ENCODE data around the gene DDX28. TPM values are rescaled to one million over a fixed set of nuclear protein-coding genes. Genes with fewer than 3 reads are reported as not detected.

DDX28 gene
- total and polyA plus RNA-seq, 10 of the 15 experiments (the other 5 are each of a cell fraction or from before 2014, with no cell fraction given) = 3.6 to 40.4 (median 20.0) TPM

DNA sequence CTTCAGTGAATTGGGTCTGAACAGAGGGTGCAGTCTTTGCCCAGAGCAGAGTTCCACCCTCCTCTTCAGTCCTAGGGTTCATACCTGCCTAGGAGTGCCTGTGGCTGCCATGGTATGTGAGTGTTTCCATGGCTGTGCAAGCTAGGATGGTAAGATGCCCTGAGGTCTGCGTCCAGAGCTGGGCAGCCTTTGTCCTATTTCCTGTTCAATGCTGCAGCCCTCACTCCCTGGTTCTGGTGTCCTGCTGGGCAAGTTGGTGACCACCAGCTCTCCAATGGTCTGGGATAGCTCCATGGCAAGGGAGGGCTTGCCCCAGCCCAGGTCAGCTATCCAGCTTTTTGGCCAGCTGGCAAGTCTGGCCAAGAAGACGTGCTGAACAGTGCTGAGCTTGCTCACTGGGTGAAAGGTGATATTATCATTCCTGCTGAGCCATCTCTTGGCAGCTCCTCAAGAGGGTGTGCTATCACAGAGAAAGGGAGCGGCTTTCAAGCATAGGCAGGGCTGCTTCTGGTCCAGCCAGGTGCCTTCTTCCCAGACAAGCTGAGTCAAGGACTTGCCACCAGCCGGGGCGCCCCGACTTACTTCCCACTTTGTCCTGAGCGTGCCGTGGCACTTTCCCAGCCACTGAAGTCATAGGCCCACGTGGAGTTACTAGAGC lies 49.1 kb upstream of the DDX28 start (continued):
- TF ChIP-seq HSF1 (IDR thresholded peaks at IDR 0.05; ENCODE audit: low read depth, low read length) = no peak

DNA sequence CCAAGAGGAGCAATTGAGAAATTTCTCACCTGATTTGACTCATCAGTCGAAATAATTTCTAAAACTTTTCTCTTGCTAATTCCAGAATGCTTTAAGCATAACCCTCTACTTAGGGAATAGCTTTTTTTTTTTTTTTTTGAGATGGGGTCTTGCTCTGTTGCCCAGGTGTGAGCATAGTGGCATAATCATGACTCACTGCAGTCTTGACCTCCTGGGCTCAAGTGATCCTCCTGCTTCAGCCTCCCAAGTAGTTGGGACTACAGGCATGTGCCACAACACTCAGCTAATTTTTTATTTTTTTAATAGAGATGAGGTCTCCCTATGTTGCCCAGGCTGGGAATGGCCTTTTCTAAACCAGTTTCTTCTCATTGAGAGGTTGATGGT lies 48.5 kb upstream of the DDX28 start:
- ChIA-PET RAD21 (ENCODE audit: unreplicated experiment) (interaction anchor here (0.9 to 9.8 kb wide), 9 partner anchors 10 to 257 kb away, joined by 3 to 105 read pairs (median 5); partner anchors contain the start of gene NFATC3), SMC1A (ENCODE audit: uncharacterized antibody, unreplicated experiment) (interaction anchor here (0.7 to 3.7 kb wide), 17 partner anchors 9 to 265 kb away, joined by 3 to 25 read pairs (median 4); partner anchors contain the start of genes NFATC3, RANBP10 and TSNAXIP1), POLR2A (interaction anchor here (0.6 to 8.8 kb wide), 4 partner anchors 10 to 157 kb away, joined by 3 to 135 read pairs (median 4); partner anchors contain the start of gene NFATC3), CTCF (interaction anchor here (0.8 to 8.2 kb wide), 17 partner anchors 8 to 399 kb away, joined by 3 to 109 read pairs (median 4); partner anchors contain the start of gene NFATC3)
- Histone ChIP-seq H3K4me3 (no peak overlapping the region), H3K4me1 (ENCODE audit: control insufficient read depth, insufficient read depth, low read length) (peaks cover 43% of the 10 kb centered on the region), H3K79me2 (ENCODE audit: control insufficient read depth, insufficient read depth, low read length) (no peaks in the 10 kb centered on the region), H2AFZ (ENCODE audit: control insufficient read depth, low read depth, low read length) (no peak overlapping the region), H3K9me3 (replicated peaks; ENCODE audit: control insufficient read depth, insufficient read depth, low read length) (no peaks in the 10 kb centered on the region), H3K9ac (ENCODE audit: control insufficient read depth, insufficient read depth, low read length) (no peak overlapping the region), H4K20me1 (ENCODE audit: control insufficient read depth, insufficient read depth) (no peaks in the 10 kb centered on the region), H3K27ac (ENCODE audit: control insufficient read depth, insufficient read depth) (no peak overlapping the region), H3K27me3 (replicated peaks in 1 of 2; ENCODE audit: control insufficient read depth in 2 of 2, insufficient read depth in 2 of 2, low read length in 1 of 2) (no peaks in the 10 kb centered on the region), H3K36me3 (ENCODE audit: control insufficient read depth in 2 of 2, insufficient read depth in 2 of 2, low read length in 1 of 2) (peaks cover 31 to 36% of the 10 kb centered on the region in 2 experiments; a peak in 3 of 4 replicates), H3K4me2 (ENCODE audit: control insufficient read depth, insufficient read depth) (no peak overlapping the region)
- DNase-seq (ENCODE audit: low read depth, low spot score) (no peak), ATAC-seq (no peak), FAIRE-seq (no peak)
- in situ Hi-C loops (cut with MboI) = no loop called here
- WGBS (ENCODE audit: insufficient coverage, insufficient replicate concordance, low lambda C conversion rate, missing lambda C conversion rate) = 0% methylated on average over 1 of the region's 1 CpG
- no TSS peak for BruUV-seq (replicated peaks)
- intact Hi-C loops (cut with micrococcal nuclease; ENCODE audit: unreplicated experiment) = no loop called here
- TF ChIP-seq STAT1 (conservative IDR thresholded peaks at IDR 0.05) = no peak
- TF ChIP-seq, protein P1, sequence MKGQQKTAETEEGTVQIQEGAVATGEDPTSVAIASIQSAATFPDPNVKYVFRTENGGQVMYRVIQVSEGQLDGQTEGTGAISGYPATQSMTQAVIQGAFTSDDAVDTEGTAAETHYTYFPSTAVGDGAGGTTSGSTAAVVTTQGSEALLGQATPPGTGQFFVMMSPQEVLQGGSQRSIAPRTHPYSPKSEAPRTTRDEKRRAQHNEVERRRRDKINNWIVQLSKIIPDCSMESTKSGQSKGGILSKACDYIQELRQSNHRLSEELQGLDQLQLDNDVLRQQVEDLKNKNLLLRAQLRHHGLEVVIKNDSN (IDR thresholded peaks at IDR 0.05; ENCODE audit: borderline replicate concordance, extremely low read length, insufficient read depth, low read depth, low read length) = no peak
- TF ChIP-seq SIX5 (IDR thresholded peaks at IDR 0.05; ENCODE audit: low read depth, low read length, severe bottlenecking) = no peak
- no peak for TF ChIP-seq HSF1 (IDR thresholded peaks at IDR 0.05; ENCODE audit: low read depth, low read length)
- no peak for TF ChIP-seq MEF2B (IDR thresholded peaks at IDR 0.05; ENCODE audit: partially characterized antibody, poor library complexity, severe bottlenecking)
- TF ChIP-seq WRNIP1 (IDR thresholded peaks at IDR 0.05; ENCODE audit: borderline replicate concordance, low read depth, low read length) = no peak
- TF ChIP-seq SP1 (IDR thresholded peaks at IDR 0.05; ENCODE audit: low read depth, low read length) = no peak
- TF ChIP-seq POU2F2 (IDR thresholded peaks at IDR 0.05; ENCODE audit: borderline replicate concordance, low read depth, low read length) = no peak
- TF ChIP-seq TCF12 (IDR thresholded peaks at IDR 0.05; ENCODE audit: low read depth, low read length) = no peak
- TF ChIP-seq BCLAF1 (IDR thresholded peaks at IDR 0.05) = no peak
- no peak for TF ChIP-seq FOXK2 (IDR thresholded peaks at IDR 0.05)
- TF ChIP-seq, protein P2, sequence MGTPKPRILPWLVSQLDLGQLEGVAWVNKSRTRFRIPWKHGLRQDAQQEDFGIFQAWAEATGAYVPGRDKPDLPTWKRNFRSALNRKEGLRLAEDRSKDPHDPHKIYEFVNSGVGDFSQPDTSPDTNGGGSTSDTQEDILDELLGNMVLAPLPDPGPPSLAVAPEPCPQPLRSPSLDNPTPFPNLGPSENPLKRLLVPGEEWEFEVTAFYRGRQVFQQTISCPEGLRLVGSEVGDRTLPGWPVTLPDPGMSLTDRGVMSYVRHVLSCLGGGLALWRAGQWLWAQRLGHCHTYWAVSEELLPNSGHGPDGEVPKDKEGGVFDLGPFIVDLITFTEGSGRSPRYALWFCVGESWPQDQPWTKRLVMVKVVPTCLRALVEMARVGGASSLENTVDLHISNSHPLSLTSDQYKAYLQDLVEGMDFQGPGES (IDR thresholded peaks at IDR 0.05) = no peak

Measured in GM12878 (cell line).